CD4-positive, alpha-beta T cell treated with Interleukin-17A for 1 hour (primary cell): ENCODE data around the gene HHATL.
"Not testable (repeated sequence)": the region's sequence is repeated elsewhere in the genome, so short reads cannot be mapped to it uniquely, and the experiment has no call there.

ENCODE experiments used
- DNase-seq: peaks from one replicate; pipeline ENCODE4 v3.0.0-alpha.2; 2020

Gene HHATL

DNA sequence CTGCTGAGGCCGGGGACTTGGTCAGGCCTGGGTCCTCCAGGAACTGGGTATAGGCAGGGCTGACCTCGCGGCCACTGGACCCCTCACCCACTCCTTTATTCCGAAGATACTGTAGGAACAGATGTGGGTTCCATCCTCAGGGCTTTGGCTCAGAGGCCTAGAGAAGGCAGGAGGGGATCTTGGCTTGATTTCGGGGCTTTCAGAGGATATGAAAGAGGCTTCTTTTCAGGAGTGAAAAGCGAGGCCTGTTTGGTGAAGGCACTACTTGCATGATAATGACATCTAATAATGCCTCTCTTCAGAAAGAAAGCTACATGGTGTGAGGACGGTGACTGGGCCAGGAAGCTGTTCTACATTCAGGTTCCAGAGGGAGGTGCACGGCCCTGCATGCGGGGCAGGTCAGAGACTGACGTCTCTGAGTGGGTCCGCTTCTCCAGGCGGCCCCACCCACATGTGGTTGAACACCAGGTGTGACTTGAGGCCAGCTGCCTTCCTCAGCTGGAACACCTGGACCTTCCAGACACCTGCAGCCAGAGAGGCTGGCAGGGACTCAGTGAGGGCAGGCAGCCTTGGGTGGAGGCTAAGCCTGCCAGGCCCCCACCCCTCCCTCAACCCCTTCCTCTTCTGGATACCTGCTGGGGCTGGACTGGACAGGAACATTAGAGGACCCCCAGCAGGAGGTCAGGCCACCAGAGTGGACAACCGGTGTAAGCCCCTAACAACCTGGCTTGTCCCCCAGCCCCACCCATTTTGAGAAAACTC is 31.1 kb upstream of the HHATL start:
- DNase-seq, result no peak

DNA sequence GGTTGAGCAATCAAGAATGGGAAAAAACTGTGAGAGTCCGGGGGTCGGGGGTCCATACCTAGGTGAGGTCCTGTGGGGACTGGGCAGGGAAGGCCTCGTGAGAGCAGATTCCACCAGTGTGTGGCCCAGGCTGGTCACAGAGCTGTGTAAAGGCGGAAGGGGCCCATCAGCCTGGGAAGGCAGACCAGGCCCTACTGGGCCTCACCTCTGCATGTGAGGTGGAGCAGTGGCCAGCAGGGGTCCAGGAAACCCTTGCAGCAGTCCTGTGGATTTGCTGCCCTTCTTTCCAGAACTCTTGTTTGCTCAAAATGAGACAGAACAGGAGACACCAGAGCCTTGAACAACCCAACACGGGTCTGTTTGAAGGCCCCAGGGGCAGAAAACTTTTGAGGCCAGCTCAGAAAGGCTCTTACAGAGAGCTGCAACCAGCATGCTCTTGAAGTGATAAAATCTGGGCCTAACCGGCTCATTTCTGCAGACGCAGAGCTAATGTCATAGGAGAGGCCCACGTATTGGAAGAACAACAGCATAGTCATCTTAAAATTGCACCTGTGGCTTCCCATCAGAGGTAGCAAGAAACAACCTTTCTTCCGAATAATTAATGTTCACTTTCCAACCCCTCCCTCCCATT is 30.3 kb upstream of the HHATL start:
- DNase-seq, result no peak

DNA sequence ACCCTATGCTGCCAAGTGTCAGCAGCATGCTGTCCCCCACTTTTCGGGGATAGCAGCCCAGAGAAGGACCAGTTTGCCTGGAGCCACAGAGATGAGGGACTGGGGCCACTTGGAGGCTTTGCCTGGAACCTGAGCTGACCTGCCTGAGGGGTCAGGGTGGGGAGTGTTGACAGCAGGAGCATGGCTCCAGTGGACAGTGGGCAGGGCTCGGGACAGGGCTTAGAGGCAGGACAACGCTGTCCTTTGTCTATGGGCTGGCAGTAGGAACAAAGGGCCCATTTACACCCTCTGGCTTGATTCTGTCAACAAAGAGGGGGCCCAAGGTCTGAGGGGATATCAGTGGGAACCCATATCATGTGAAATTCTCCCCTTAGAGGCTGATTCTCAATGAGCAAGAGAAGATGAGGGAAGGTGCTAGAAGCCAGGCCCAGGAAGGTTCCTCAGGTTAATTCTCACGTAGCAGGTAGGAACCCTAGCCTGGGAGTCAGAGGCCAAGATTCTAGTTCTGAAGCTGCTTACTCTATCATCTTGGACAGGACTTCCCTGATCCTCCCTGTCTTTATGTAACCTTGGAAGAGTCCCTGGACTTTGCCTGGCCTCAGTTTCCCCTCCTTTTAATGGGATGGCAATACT is 29.7 kb upstream of the HHATL start:
- no peak for DNase-seq

DNA sequence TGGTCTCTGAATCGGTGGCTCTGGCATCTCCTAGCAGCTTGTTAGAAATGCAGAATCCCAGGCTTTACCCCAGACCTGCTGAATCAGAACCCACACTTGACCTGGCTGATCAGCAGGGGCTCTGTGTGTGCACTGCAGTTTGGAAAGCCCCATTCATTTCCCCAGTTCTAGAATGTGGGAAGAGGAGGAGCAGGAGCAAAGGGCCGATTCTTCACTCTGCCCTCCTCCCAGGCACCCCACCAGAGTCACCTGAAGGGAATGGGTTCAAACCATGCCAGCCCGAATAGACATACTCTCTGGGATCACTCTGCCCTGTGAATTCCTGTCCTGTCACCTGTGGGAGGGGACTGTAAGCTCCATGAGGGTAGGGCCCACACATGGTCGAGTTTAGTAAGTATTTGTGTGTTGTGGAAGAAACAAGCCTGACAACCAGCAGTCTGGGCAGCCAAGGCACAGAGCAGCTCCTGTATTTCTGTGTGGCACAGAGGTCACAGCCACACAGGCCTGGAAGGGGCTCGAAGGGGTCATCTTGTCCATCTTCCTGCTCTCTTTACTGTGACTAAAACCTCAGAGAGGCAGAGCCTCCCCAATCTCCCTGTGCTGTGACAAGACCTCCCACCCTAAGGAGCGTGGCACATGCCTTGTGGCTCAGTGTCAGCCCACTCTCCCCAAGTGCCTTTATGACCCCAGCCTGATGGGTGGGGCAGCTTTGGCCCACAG is 29.0 kb upstream of the HHATL start:
- DNase-seq, result no peak

DNA sequence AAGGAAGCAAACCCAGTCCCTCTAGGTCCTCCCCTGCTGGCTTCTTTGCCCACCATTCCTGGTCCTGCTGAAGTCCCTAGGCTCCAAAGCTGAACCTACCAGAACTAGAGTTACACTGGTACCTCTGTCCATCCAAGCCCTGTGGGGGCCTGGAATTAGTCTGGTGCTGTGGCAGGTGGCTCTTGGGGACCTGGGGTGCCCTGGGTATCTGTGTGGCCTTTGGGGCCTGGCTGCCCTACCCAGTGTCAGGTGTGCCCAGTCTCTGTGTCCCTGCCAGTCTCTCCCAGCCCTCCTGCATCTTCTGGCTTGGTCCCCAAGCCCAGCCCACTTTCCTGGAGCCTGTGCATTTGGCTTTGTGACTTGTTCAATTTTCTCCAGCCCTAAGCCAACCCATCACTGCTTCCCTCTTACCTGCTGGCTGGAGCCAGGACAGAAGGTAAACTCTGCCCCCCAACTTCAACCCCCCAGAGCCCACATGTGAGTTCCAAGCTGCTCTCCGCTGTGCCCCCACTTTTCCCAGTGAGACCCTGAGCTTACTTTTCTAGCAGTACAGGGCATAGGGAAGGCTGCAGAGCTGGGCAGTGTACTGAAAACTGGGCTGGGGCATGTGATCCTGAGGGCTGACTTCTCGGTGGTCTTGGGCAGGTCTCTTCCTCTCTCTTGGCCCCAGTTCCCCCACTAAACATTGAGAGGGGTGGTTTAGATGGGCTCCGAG is 28.3 kb upstream of the HHATL start:
- DNase-seq, result no peak

DNA sequence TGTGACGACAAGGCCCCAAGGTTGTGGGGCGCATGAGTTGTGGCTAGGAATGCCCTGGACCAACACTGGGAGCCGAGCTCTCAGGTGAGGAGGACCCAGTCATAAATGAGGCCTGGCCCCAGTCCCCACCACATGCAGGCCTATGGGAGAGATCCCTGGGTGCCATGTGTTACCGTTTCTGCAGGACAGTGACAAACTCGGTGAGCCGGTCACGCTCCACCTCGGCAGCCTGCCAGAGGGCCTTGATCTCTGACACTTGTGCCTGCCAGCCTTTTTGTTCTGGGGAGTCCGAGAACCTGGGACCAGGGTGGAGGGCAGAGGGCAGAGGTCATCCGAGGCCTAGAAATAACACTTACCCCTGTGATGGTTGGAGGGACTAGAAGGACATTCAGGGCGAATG is 27.7 kb upstream of the HHATL start:
- no peak for DNase-seq

DNA sequence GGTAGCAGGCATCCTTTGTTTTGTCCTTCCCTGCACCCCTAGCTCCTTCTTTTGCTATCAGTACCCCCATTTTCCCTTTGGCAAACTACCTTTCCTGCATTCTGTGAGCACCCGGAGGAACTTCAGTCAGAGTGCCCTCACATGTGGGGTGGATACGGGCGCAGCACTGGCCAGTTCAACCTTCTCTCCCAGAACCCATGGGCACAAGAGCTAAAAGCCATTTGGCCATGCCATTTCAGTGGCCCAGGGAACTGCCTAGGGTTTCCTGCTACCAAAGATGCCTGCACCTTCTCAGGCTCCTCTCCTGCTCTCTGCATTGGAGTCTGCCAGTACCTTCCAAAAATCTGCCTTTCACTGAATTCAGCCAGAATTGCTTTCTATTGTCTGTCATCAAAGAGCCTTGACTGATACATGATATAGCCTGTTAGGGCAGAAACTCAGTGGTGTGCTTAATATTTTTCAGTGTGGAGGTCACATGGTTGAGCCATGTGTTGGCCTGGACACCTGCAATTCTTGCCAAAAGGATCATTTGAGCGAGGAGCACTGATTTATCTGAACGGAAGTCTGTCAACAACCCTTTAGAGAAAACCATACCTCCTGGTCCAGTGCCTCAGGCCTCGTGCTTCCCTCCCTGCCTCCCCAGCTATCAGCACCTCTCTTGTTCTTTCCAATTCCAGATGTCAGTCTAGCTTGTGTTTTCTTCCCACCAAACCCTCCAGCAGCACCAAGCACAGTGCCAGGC is 27.0 kb upstream of the HHATL start:
- DNase-seq, result no peak

DNA sequence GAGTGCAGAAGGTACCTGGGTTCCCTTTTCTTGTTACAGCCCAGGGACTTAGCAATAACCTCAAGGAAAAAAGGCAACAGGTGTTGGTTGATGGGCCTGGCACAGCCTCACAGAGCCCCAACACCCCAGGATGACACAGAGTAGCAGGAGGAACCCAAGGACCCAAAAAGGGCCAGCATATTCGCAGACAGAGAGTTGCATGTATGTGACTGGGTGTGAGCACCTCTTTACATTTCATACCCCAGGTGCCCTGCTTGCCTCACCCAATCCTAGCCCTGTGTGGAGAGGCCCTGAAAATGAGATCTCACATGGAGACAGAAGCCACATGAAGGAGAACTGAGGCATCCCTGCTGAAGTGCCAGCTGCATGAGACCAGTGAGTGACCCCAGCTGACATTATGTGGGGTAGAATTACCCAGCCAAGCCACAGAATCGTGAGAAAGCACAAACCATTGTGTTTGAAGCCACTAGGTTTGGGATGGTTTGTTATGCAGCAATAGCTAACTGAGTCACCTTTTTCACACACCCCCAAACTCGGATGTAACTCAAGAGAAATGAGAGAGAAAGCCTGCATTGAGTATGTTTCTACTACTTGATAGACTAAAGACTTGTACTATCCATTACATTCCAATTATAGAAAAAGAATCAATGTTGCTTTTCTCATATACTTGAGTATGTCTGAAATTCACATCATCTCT is 26.2 kb upstream of the HHATL start:
- no peak for DNase-seq

DNA sequence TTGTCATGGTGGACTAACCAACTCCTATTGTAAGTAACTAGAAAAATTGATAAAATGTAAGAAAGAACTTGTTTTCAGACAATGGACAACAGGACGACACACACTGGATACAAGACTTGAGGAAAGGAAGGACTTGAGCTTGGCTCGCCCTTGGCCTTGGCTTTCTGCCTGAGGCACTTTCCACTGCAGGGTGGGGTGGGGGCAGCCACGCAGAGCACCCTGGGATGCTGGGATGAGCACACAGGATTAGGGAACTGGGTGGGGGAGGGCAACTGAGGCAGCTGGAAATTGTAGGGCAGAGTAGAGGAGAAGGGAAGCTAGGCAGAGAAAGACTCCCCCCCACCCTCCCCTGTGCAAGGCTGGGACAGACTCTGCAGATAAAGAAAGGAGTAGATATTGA is 25.5 kb upstream of the HHATL start:
- no peak for DNase-seq

DNA sequence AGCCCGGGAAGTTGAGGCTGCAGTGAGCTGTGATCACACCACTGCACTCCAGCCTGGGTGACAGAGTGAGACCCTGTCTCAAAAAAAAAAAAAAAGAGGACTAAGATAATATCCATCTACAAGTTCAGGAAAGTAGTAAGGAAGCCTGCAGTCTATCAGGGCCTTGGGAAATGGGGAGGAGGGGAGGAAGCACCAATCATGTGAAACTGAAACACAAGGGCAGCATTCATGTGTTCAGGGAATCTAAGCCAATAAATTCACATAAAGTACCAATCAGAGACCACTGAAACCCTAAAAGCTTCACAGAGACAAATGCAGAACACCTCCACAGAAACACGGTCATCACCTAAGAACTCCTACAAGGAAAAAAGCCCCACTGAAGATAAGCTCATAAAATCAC is 22.9 kb upstream of the HHATL start:
- no peak for DNase-seq

DNA sequence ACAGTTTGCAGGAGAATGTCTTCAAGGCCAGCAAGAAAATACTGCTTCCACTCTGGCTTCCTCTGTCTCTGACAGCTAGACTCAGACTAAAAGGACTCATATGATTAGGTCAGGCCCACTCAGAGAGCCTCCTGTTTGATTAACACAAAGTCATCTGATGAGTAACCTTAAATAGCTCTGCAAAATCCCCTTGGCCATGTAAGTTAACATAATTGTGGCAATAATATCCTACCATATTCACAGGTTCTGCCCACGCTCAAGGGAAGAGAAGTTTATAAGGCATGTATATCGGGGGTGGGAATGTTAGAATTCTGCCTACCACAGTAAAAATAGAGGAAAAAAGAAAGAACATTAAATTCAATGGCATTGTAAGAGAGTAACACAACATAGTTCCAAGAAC is 20.6 kb upstream of the HHATL start:
- no peak for DNase-seq

DNA sequence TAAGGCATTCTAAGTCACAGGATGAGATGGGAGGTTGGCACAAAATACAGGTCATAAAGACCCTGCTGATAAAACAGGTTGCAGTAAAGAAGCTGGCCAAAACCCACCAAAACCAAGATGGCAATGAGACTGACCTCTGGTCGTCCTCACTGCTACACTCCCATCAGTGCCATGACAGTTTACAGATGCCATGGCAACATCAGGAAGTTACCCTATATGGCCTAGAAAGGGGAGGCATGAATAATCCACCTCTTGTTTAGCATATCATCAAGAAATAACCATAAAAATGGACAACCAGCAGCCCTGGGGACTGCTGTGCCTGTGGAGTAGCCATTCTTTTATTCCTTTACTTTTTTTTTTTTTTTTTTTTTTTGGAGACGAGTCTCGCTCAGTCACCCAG is 19.8 kb upstream of the HHATL start:
- not testable (repeated sequence) for DNase-seq

DNA sequence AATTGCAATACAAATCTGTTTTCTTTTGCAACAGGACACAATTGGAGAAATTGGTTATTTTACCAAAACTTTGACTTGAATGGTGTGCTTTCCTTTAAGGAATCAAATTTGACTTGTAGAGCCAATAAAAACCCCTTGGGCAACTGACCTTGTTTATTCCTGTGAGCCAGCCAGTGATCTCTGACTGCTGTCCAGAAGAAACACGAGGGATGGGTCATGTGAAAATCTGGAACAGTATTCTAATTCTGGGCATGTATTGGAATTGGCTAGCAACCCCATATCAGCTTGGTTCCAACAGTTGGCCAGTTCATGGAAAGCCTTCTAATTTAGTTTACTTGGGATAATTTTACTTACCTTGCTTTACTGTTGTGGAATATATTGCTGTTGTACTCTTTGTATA is 19.1 kb upstream of the HHATL start:
- no peak for DNase-seq

DNA sequence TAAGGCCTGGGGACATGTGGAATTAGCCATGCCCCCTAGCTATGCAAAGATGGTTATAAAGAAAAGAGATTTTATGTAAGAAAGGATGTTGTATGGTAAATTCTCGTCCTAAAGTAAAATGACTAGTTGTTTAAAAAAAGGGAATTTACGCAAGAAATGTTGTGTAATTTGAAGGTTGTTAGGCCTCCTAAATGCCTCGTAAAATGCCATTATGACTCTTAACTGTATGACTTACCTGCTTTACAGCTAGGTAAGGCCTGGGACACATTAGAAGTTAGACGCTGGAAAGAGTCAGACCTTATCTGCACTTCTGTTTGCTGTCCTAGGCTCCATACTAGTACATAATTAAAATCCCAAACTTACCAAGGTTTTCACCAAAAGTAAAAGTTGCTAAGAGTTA is 17.5 kb upstream of the HHATL start:
- DNase-seq, result no peak

DNA sequence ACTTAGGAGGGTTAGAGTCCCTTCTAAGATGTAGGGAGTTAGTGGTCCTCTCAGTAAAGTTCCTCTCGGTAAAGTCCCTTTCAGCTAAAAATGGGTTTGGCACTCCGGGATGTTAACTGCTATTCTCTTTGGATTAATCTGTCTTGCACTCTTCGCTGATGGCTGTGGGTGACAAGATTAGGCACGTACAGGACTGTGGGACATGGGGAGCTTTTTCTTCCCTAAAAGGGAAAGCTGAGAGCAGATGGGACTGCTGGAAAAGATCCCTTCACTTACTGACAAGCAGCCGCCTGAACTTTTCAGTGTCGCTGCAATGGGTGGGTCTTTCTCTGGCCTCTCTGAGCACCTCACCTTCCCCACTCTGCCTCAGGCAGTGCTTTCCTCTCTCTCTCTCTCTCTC is 16.4 kb upstream of the HHATL start:
- no peak for DNase-seq

DNA sequence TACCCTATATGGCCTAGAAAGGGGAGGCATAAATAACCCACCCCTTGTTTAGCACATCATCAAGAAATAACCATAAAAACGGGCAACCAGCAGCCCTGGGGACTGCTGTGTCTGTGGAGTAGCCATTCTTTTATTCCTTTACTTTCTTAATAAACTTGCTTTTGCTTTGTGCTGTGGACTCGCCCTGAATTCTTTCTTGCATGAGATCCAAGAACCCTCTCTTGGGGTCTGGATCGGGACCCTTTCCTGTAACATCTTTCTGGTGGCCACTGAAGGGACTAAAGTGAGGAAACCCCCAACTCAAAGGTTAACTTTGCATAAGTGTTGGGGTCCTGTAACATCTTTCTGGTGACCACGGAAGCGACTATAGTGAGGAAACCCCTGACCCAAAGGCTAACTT is 15.7 kb upstream of the HHATL start:
- DNase-seq, result no peak

DNA sequence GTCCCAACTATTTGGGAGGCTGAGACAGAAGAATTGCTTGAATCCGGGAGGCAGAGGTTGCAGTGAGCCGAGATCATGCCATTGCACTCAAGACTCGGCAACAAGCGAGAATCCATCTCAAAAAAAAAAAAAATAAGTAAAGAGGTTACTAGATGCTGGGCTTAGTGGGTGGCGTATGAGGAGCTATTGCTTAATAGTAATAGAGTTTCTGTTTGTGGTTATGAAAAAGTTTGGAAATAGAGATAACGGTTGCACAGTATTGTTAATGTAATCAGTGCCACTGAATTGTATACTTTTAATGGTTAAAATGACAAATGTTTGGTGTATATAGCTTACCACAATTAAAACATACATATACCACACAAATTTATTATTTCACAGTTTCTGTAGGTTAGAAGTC is 14.7 kb upstream of the HHATL start:
- DNase-seq, result no peak

DNA sequence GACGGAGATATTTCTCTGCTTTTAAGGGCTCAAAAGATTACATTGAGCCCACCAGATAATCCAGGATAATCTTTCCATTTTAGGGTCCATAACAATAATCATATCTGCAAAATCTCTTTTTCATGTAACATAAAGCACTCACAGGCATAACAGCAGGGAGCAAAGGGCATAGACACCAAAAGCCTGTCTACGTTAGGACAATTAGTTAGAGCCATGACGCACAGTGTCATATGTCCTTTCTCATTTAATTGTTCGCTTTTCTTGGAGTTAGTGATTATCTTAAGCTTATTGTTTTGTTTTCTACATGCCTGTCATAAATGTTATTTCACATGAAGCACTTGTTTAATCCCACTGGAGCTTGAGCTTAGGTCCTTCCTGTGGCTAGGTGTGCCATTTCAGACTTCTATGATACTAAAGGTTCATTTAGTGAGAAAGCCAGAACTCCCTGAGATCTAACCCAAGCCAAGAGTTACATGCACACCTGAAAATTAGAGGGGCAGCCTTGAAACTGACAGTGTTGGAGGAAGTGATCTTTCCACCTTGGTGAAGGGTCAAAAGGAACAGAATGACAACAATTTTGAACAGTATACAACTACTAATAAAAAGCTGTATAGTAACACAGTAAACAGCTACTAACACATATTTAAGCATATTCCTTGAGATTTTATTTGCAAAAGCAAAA is 11.7 kb upstream of the HHATL start:
- no peak for DNase-seq

DNA sequence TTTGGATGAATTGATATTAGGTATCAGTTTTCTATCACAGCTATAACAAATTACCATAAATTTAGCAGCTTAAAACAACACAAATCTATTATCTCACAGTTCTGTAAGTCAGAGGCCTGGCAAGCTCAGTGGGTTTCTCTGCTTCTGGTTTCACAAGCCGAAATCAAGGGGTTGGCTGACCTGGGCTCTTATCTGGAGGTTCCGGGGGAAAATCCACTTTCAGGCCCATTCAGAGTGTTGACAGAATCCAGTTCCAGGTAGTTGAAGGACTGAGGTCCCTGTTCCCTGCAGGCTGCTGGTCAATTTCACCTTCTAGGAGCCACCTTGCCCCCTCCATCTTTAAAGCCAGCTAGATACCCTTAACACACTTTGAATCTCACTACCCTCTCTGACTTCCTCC is 11.1 kb upstream of the HHATL start:
- no peak for DNase-seq

DNA sequence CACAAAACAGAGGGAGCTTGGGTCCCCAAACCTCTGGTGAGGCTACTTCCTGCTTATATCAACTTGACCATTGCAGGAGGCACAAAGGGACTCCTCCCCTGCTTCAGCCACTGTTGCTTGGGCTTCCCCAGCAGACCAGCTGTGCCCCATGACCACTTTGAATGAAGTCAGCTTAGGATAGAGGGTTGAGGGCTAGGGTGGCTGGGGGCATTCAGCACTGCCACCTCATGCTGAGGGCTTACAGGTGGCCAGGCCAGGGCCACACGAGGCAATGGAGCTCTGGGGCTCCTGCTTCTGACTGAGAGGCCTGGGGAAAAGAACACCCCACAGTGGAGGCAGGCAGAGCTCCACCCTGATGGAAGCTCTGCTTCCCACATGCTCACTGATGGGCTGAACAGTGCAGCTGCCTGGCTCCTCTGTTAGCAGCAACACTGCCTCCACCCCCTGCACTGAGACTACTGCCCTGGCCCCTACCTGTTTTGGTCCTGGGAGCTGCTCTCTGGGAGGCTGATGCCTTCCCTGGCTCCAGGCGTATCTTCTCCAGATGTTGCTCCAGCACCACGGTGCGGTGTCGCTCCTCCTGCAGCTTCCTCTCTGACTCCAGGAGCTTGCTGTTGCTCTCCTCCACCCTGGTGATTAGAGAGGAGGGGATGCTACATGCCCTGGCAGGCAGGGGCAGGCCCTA is 10.2 kb upstream of the HHATL start:
- DNase-seq, result no peak

DNA sequence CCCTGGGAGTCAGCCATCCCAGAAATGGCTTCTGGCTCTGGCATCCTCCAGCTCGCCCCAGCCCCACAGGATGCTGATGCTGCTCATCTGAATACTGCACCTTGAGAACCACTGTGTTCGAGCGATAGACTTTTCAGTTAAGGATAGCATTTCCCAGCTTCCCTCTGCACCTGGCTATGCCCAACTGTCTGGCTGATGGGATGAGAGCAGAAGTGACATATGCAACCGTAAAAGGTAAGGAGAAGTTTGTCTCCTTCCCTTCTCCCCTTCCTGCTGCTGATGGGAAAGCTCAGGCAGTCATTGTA is 9.7 kb upstream of the HHATL start:
- DNase-seq, result no peak
